Esophagus squamous epithelium (tissue), 5 donors: Measurements from ENCODE around the gene EXOC3L2. TPM values are rescaled to one million over a fixed set of nuclear protein-coding genes. Genes with fewer than 3 reads are reported as not detected.
A peak's percentile ranks its signal among the peaks of the same experiment; 100 is the strongest.

ENCODE experiments used
- DNase-seq: peaks from one replicate; lab custom pipeline; 2025; lab: John Stamatoyannopoulos, UW
- H3K27ac ChIP-seq, 4 donors: fragments of 200-600 bp; sonication (generic); one replicate each; pipeline ENCODE4 v1.5.1; 2016 to 2019; ENCODE audit warnings: mild to moderate bottlenecking in 1 of 4
- H3K27me3 ChIP-seq, 4 donors: fragments of 200-600 bp; sonication (generic); 1 replicate in 3 of 4; 2 replicates in 1 of 4; pipeline versions ENCODE4 v1.5.1 to v1.6.0; 2017 to 2021; ENCODE audit warnings: antibody characterized with exemption in 1 of 4
- H3K36me3 ChIP-seq, 3 donors: fragments of 200-600 bp; sonication (generic); one replicate each; pipeline ENCODE4 v1.5.1; 2016 to 2019
- H3K4me1 ChIP-seq, 3 donors: fragments of 200-600 bp; sonication (generic); one replicate each; pipeline ENCODE4 v1.5.1; 2017 to 2019
- H3K4me3 ChIP-seq, 4 donors: fragments of 200-600 bp; sonication (generic); 1 replicate in 3 of 4; 2 replicates in 1 of 4; pipeline ENCODE4 v1.5.1; 2016 to 2019; ENCODE audit warnings: mild to moderate bottlenecking in 2 of 4, moderate library complexity in 1 of 4
- H3K9me3 ChIP-seq, 3 donors: fragments of 200-600 bp; sonication (generic); one replicate each; pipeline ENCODE4 v1.5.1; 2016 to 2019
- CTCF ChIP-seq, 6 experiments: fragments of 450-650 bp in 4 of 6; fragments of 200-600 bp in 2 of 6; sonication (generic) in 2 of 6; IDR thresholded peaks; one replicate each; pipeline ENCODE4 v1.5.1; 2016 to 2019; ENCODE audit warnings: antibody characterized with exemption in 6 of 6, mild to moderate bottlenecking in 4 of 6, moderate library complexity in 4 of 6
- POLR2A ChIP-seq, 4 donors: fragments of 450-650 bp; IDR thresholded peaks; one replicate each; pipeline ENCODE4 v1.6.1; 2017; ENCODE audit warnings: antibody characterized with exemption in 4 of 4, mild to moderate bottlenecking in 4 of 4, moderate library complexity in 3 of 4
- WGBS, 2 donors: methylation state at CpG; one replicate each; pipeline ENCODE4 v1.1.5; 2018; 5-methylcytosine and 5-hydroxymethylcytosine counted together
- intact Hi-C: fragments of 100-400 bp; cut with DNase I; formaldehyde crosslinking; loops from one replicate; pipeline ENCODE4 v1.15.0; 2022
- total RNA-seq, 4 donors: library from RNA; depleted of rRNA; stranded (reverse); fragments of >200 nt; gene quantifications; one replicate each; pipeline ENCODE4 v1.1.0, GENCODE V29; 2016
- donor health status: DM: yes; HTN: yes; CAD: no.

EXOC3L2 gene
- total RNA-seq = 1 to 10 TPM in 1 of 4 donors, under 1 TPM in 3; 0.29 to 1.5 (median 0.80) TPM

GRCh38 chr19:45245334-45245787 lies at the start of gene EXOC3L2:
Gene EXOC3L2, minus strand, starts transcription at chr19:45245407. Its CDS starts 6,362 bp downstream, at chr19:45239045.
- Histone ChIP-seq H3K27me3 (peaks cover 0 to 12% (median 0%) of the 10 kb centered on the region in 4 donors), H3K9me3 (no peaks in the 10 kb centered on the region), H3K36me3 (no peaks in the 10 kb centered on the region), H3K4me1 (peaks cover 3 to 23% (median 9%) of the 10 kb centered on the region in 3 donors), H3K4me3 (peak within 1 kb of the TSS in 3 of 4 donors; percentile 16 to 28 (median 20)), H3K27ac (peak within 1 kb of the TSS in 2 of 4 donors; percentile 44 to 65)
- no peak for DNase-seq
- WGBS, 2 donors = 38 to 61% methylated on average over 4 to 5 of the region's 17 CpGs
- intact Hi-C loops = no loop called here
- TF ChIP-seq POLR2A (IDR thresholded peaks at IDR 0.05) (no peak), CTCF (IDR thresholded peaks at IDR 0.05) (no peak)

GRCh38 chr19:45294291-45295029 lies 49.3 kb upstream of the EXOC3L2 start:
- Histone ChIP-seq H3K4me1 (peaks cover 0 to 13% (median 6%) of the 10 kb centered on the region in 3 donors), H3K9me3 (no peaks in the 10 kb centered on the region), H3K36me3 (peaks cover 4 to 87% (median 10%) of the 10 kb centered on the region in 3 donors), H3K27me3 (no peaks in the 10 kb centered on the region), H3K4me3 (no peak overlapping the region), H3K27ac (no peak overlapping the region)
- DNase-seq = no peak
- intact Hi-C loops = no loop called here
- 37 to 49% methylated on average over 8 to 11 of the region's 12 CpGs for WGBS, 2 donors
- TF ChIP-seq POLR2A (IDR thresholded peaks at IDR 0.05) (no peak), CTCF (IDR thresholded peaks at IDR 0.05) (no peak)

GRCh38 chr19:45293682-45294081 lies 48.5 kb upstream of the EXOC3L2 start:
- peaks cover 4 to 88% (median 10%) of the 10 kb centered on the region in 3 donors for H3K36me3 ChIP-seq
- TF ChIP-seq POLR2A (IDR thresholded peaks at IDR 0.05) (no peak), CTCF (IDR thresholded peaks at IDR 0.05) (no peak)
- H3K4me1 ChIP-seq = peaks cover 0 to 13% (median 6%) of the 10 kb centered on the region in 3 donors
- intact Hi-C loops = no loop called here
- H3K9me3 ChIP-seq = no peaks in the 10 kb centered on the region
- no peak overlapping the region for H3K4me3 ChIP-seq
- H3K27ac ChIP-seq = no peak overlapping the region
- 39 to 57% methylated on average over 4 of the region's 4 CpGs for WGBS, 2 donors
- H3K27me3 ChIP-seq = no peaks in the 10 kb centered on the region
- no peak for DNase-seq

- no peak for TF ChIP-seq CTCF (IDR thresholded peaks at IDR 0.05)
- TF ChIP-seq POLR2A (IDR thresholded peaks at IDR 0.05) = no peak
- H3K4me3 ChIP-seq = no peak overlapping the region
- H3K9me3 ChIP-seq = no peaks in the 10 kb centered on the region
- peaks cover 0 to 13% (median 6%) of the 10 kb centered on the region in 3 donors for H3K4me1 ChIP-seq
- intact Hi-C loops = no loop called here
- no peaks in the 10 kb centered on the region for H3K27me3 ChIP-seq
- peaks cover 4 to 89% (median 10%) of the 10 kb centered on the region in 3 donors for H3K36me3 ChIP-seq
- no peak overlapping the region for H3K27ac ChIP-seq
- WGBS, 2 donors = 100% methylated on average over 1 of the region's 1 CpG
- DNase-seq = no peak
Observed at GRCh38 chr19:45291834-45292233, 46.6 kb upstream of the EXOC3L2 start.

GRCh38 chr19:45290381-45290931 lies 45.2 kb upstream of the EXOC3L2 start:
- H3K36me3 ChIP-seq = peaks cover 0 to 88% (median 10%) of the 10 kb centered on the region in 3 donors
- H3K27ac ChIP-seq = no peak overlapping the region
- WGBS, 2 donors = 100% methylated on average over 1 to 3 of the region's 6 CpGs

More at GRCh38 chr19:45290381-45290931, 45.2 kb upstream of the EXOC3L2 start:
- no peak for DNase-seq
- Histone ChIP-seq H3K4me1 (peaks cover 0 to 13% (median 6%) of the 10 kb centered on the region in 3 donors), H3K4me3 (no peak overlapping the region), H3K9me3 (no peaks in the 10 kb centered on the region), H3K27me3 (no peaks in the 10 kb centered on the region)
- TF ChIP-seq CTCF (IDR thresholded peaks at IDR 0.05) (no peak), POLR2A (IDR thresholded peaks at IDR 0.05) (no peak)
- intact Hi-C loops = no loop called here
